Dermis microvascular lymphatic vessel endothelial cell (primary cell): Measurements from ENCODE around the gene GFRA4. TPM values are rescaled to one million over a fixed set of nuclear protein-coding genes. Genes with fewer than 3 reads are reported as not detected.

Experiments
- DNase-seq, 2 donors: peaks; one replicate each; pipeline versions ENCODE4 v3.0.0 to v3.0.0-alpha.2; 2010; ENCODE audit warnings: low read depth in 2 of 2
- total RNA-seq: library from RNA; depleted of rRNA; stranded (reverse); fragments of >200 nt; gene quantifications from 2 replicates; pipeline ENCODE4 v1.2.1, GENCODE V29; 2014

Gene GFRA4
- total RNA-seq, 1 donor from 2014 or later: not detected

DNA sequence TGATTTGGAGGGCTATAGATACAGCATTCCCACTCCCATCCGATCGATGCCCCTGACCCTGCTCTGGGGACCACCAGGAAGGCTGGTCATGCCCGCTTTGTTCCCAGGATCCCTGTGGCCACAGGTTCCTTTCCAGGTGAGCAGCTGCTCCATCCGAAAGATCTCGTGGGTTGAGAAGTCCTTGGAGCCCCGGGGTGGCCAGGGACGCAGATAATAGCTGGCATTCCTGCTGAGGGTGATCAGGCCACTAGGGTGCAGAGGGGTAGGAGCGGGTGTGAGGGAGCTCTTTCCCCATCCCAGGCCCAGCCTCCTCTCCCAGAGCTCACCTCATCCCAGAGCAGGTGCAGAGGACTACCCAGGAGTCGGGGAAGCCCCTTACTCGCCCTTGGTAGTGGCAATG is 11.2 kb upstream of the GFRA4 start:
- no peak for DNase-seq

DNA sequence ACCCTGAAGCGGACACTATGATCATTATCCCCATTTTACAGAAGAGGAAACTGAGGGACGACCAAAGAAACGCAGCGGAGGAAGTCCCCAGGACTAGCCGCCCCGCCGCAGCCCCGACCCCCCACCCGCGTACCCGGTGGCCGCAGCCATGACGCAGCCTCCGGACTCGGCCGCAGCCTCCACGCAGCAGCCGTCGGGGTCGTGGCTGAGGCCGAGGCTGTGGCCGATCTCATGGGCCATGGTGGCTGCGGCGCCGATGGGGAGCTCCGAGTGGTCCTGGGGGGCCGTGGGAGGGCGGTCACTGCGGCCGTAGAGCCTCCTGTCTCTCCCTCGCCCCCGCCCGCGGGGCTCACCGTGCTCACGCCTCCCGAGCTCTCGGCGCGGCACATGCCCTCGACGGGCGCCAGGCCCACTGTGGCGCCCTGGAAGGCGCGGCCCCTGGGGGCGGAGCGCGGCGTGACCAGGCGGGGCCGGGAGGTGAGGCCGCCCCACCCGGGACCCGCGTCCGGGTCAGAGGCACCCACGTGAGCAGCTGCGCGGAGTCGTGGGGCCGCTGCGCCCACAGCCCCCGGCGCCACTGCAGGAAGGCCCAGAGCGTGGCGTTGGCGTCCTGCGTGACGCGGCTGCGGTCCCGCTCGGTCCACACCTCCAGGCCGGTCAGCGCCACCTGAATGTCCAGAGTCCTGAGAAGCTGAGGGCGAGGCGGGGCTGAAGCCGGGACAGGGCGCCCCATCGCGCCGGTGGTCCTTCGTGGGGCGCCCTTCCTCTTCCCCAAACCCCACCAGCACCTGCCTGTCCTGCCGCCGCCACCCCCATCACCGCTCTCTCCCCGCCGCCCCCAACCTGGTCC is 10.2 kb upstream of the GFRA4 start:
- no peak for DNase-seq

DNA sequence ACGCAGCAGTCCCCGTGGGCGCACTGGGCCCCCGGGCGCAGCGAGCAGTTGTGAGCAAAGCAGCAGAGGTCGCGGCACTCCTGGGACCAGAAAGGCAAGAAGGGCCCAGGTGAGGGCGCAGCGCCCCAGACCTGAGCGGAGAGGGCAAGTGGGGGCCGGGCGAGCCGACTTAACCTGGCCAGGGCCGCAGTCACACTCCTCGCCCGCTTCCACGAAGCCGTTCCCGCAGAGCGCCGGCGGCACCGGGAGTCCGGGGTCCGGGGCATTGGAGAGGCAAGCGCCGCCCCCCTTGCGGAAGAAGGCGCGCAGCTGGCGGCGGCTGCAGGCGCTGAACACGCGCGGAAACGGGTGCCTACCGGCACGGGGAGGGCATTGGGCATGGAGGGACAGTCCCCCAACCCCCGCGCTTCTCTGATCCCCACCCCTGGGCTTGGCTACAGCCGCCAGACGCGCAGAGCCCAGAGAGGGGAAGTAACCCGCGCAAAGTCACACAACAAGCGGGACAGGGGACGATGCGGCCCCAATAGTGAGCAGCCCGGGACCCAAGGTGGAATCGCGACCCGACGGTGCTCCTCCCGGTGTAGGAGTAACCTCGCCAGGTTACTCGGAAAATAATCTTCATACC is 9.5 kb upstream of the GFRA4 start:
- no peak for DNase-seq

DNA sequence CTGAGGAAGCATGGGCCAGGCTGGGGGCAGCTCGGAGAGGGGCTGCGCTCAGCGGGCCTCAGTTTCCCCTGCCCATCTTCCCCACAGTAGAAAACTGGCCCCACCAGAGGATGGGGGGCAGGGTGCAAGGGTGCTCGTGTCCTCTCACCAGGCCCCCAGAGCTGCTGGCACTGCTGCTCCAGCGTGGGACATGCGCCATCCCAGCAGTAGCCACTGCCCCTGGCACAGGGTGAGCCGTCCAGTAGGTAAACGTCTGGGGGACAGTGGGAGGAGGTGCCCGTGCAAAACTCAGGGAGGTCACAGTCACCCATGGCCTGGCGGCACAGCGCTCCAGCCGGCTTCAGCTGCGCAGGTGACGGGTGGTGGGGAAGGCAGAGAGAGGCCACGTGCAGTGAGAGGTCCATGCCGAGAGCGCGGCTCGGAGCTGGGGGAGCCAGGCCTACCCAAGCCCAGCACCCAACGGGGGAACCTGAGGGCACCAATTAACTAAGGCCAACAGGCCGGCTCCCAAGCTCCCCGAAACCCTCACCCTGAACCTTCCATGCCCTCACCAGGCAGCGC is 8.9 kb upstream of the GFRA4 start:
- no peak for DNase-seq

DNA sequence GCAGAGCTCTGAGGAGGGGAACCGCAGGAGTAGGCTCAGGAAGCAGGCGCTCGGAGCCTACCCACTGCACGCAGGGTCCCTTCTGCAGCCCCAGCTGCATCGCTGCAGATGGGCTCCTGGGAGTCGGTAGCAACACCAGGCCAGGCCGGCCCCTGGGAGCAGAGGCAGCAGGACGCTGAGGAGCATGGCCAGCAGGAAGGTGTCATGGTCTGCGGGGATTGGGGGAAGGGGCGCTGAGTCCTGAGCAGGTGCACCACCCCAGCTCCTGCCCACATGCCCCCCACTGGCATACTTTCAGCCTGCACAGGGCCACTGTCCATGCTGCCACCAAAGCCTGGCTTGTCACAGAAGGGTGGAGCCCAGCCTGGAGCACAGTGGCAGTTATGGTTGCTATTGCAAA is 7.7 kb upstream of the GFRA4 start:
- no peak for DNase-seq

DNA sequence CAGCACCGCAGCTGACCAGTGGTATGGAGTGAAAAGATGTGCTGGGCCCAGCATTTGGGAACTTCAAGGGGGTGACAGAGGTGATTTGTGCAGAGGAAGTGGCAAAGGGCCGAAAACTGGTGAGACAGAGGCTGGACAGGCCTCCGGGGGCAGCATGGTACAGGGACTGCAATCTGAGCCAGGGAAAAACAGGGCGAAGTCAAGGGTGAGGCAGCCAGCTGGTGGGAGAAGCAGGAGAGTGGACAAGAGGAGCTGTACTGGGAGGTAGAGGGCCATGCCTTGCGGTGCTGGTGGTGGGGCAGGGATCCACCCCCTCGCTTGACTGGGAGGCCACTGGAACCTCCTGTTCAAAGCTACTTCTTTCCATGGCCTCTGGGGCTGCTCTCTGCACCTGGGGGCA is 7.3 kb upstream of the GFRA4 start:
- DNase-seq: no peak

DNA sequence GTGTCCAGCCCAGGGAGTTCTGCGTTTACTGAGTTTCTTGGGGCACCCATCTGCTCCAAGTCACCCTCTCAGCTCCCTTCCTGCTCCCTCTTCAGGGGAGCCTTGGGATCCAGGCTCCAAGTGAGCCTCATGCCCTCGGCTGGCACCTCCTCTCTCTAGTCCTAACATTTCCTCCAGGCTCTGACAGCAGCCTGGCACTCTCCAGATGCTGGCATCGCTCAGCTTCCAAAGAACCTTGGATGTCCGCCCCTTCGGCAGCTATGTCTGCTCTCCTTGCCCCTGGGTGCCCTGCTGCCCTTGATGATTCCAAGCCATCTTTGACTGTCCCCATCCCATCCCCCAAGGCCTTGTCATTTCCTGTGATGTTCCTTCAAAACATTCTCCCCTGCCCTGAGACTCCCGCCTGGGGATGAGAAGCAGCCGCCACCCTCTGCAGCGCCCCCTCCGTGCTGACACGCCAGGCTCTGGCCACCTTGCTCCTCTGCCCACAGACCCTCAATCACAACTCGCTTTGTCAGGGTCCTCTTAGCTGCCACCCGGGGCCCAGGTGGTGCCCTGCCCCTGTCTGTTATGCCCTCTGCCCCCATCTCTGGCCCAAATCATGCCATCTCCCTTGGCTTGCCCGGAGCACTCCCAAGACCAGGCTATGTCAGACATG is 6.6 kb upstream of the GFRA4 start:
- no peak for DNase-seq

DNA sequence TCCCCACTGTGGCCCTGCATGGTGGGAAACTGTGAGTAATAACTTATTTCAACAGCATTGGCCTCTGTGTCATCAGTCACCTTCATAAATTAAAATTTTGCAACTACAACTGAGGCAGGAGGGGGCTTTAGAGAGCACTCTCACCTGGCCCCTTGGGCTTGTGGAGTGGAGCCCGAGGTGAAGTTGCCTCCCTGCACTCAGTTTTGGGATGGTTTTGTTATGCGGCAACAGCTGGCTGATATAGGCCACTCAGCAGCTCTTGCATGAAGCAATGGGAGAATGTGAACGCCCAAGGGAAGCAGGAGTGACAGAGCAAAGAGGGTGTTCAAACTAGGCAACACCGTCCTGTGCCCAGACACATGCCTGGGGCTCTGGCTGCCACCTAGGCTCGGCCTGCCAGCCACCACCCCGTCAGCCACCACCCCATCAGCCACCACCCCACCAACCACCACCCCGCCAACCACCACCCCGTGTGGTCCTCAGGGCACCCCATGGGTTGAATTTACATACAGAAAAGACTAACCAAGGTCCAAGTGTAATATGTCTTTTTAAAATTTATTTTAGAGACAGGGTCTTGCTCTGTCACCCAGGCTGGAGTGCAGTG is 4.3 kb upstream of the GFRA4 start:
- no peak for DNase-seq

DNA sequence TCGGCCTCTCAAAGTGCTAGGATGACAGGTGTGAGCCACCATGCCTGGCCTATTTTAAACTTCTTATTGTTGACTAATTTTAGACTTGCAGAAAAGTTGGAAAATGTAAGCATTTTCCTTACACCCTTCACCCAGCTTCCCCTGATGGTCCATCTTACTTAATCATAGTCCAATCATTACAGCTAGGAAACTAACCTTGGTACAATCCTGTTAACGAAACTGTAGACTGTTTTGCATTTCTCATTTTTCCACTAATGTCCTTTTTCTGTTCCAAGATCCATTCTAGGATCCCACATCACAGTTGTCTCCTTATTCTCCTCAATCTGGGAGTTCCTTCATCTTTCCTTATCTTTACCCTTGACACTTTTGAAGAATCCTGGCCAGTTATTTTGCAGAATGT is 659 bp upstream of the GFRA4 start:
- no peak for DNase-seq

DNA sequence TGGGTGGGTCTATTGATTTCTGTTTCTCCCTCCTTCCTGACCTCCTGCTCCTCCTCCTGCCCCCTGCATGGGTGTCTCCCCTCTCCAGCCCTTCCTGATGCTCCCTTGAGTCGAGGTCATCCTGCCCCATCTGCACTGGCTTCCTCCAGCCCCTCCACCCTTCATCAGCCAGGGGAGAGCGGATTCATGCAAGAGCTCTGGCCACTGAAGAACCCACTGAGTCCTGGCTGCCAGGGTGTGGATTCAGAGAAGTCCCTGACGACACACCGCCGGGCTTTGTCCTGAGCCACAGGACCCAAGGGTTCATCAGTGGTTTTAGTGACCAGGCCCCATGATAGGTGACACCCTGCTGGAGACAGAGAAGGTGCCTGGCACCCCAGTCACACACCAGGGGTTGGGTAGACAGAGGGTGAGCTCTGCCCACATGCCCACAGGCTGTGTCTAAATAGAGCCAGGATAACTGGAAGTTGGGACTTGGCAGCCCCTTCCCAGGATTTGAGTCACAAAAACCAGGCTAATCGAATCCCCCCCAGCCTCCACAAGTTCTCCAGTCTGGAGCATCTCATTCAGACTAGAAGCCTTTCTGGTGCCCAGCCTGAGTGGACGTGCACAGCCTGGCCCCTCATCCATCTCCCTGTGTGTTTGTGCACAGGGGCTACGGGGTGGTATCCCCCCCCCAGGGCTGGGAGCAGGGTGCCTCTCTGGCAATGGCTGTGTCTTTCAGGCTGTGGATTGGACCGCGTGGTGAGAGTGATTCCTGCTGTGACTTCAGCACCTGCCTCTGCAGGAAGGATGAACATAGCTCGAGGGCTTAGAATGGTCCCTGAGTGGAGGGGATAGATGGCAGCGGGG is 1.2 kb downstream of the GFRA4 start:
- DNase-seq: no peak

DNA sequence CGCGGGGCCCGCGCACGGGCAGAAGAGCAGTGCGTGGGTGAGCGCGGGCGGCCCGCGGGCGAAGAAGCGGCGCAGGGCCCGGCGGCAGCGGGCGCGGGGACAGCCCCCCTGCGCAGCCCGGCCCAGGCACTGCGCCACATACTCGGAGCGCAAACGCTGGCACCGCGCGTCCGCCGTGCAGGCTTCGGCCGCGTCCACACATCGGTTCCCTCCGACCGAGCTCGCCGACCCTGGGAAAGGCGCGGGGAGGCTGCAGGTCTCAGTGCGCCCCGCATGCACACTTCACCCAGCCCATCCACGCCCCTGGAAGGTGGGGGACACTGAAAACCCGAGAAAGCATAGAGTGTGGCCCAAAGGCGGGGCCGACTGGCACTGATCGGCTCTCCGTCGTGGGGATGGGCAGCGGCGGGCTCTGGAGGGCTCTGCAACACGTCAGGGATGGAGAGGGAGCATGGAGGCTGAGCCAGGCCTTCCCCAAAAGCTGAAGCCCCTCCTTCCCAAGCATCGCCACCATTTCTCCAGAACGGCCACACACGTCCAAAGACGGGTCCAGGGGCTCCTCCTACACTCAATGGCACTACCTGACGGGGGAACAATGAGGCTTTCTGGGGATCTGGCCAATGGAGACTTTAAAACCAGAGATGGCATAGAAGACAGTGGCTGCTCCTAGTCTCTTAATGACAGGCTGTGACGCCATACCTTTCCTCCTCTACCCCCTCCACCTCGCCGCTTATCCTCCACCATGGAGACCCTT is 2.0 kb downstream of the GFRA4 start:
- no peak for DNase-seq

DNA sequence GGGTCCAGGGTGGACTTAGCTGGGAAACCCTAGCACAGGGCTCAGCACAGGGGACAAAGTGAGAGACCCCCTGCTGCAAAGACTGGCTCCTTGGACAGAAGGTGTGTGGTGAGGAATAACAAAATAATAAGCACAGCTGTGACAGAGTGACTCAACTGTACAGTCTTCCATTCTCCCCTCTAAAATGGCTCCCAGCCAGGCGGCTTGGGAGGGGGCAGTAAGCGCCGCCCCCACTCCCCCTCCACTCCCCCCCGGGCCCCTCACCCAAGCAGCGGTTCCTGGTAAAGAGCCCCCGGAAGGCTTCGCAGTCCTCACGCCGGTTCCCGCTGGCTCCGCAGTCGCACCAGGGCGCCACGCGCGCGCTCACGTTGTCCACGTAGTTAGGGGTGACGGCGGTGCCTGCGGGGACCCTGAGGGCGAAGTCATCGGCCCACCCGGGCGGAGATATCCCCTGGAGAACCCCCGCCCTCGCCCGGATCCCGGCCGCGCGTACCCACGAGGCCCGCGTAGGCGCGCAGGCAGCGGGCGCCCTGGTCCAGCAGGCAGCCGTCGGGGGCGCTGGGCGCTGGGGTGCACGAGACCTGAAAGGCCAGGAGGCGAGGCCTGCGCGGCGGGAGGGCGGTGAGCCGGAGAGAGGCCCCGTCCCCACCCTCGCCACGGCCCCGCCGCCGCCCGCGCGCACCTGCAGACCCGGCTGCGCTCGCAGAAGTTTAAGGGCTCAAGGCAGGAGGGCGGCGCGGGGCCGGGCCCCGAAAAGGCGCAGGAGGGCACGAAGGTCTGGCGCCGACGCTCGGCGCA is 2.7 kb downstream of the GFRA4 start:
- no peak for DNase-seq

DNA sequence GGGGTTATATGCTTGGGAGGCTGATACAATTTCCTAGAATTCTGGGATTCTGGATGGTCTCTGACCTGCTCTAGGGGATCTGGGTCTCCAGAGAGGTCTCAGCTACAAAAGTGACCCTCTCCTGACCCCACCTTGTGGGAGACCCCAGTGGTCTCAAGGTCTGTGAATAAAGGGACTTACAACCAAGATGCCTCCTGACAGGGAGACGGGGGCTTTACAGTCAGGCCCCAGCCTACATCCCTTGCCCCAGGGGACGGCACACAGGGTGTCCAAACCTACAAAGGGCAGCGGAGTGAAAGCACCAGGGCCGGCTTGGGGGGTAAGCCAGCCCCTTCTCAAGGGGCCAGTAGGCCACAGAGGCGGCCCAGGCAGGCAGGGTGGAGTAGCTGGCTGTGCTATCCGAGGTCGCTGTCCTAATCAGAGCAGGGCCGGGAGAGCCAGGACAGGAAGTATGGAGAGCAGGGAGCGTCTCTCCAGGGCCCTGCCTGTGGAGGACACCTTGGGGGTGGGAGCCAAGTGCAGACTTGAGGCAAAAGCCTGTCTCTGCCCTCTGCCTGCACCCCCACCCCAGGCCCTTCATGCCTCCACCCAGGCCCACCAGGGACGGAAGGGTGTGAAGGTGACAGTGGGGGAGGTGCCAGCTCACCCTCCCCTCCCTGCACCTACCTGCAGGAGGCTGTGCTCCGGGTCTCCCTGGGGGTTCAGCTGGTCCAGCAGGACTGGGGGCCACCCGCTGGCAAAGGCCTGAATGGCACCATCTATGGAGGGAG is 3.5 kb downstream of the GFRA4 start:
- no peak for DNase-seq

DNA sequence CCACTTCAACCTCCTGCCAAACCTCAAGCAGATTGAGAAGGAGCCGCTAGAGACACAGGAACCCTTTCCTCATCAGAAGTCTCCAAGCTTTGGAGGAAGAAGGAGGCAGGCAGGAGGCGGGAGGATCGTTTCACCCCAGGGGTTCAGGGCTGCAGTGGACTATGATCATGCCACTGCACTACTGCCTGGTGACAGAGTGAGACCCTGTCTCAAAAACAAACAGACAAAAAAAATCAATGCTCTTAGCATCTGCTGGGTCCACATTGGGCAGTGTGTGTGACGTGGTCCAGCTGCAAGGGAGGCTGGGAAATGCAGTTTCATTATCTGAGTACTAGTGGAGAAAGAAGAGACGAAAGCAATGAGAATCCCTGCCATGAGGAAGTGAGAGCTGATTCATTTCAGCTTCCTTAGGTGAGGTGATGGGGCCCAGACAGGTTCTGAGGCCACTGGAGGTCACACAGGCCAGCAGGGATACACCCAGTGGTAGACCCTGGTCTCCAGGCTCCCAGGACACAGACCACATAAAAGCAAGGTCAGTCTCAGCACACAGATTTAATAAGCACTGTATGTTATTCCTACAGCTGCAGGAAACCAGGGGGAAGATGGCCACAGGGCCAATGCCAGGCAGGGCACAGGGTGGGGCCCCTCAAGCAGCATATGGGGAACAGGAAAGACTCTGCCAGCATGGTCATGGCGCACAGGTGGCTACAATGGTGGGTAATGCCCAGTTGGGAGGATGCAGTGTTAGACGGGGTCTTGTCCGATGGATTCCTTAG is 4.3 kb downstream of the GFRA4 start:
- no peak for DNase-seq

DNA sequence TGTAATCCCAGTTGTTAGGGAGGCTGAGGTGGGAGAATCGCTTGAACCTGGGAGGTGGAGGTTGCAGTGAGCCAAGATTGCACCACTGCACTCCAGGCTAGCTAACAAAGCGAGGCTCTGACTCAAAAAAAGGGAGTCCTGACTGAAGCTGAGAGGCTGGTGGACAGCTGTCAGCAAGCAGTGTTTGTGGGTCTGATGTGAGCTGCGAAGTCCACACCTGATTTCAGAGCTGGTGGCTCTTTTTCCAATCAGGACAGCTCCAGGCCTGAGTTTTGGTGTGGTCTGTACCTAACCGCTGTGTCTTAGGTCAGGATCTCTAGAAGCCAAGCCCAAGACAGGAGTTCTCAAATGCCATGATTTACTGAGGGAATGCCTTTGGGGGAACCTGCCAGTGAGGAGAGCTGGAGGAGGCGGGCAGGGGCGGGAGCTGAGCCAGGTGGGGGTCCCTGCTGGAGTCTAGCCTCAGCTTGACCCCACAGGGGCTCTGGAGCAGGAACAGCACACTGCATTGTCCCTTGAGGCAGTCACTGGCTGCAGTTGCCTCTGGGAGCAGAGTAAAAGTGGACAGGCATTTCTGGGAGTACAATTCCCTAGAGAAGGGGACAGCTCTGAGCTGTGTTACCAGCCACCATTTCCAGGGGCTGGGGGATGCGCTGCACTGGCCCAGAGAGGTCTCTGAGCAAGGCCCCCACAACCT is 5.0 kb downstream of the GFRA4 start:
- DNase-seq: no peak

DNA sequence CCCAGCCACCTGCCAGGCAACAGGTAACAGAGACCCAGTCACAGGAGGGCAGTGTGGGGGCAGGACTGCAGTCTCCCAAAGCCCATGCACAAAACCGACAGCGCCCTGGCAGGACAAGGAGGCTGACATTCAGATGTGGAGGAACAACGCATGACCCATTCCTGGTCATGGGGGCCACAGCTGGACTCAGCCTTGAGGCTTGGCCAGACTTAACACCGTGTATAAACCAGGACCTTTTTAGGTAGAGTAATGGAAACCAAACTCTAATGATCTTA is 8.1 kb downstream of the GFRA4 start:
- no peak for DNase-seq

DNA sequence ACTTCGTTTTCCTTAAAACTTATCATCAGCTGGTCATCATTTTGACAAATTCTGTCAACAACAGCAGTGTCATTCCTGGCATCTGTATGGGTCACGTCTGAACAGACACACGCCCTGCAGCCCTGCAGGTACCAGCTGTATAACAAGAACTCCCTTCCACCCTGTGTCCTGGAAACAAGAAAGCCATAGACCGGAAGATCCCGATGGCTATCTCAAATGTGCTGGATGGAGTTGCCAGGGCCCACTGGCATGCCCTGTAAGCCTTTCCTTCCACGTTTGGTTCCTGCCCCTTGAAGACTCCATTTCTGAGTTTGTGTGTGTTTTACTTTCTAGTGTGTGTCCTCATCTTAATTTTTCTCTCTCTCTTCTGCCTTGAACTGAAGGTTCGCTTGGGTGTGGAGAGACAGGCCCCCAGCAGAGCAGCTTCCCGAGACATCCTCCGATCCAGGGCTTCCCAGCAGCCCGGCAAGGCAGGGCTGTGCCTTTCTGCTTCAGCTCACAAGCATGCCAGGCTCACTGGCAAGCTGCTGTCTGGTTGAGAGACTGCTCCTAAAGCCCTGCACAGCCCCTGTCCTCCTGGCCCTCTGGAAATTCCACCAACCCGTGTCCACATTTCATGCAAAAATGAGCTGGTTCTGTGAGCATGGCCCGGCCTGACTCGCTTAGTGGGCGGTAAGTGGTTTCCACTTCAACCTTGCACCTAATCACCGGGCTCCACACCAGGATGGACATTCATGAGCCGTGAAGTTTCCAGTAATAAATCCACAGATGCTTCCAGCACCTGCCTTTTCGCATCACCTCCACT is 8.7 kb downstream of the GFRA4 start:
- no peak for DNase-seq
